Measurements from ENCODE around the gene UNC93B1.

The UNC93B1 gene

DNA sequence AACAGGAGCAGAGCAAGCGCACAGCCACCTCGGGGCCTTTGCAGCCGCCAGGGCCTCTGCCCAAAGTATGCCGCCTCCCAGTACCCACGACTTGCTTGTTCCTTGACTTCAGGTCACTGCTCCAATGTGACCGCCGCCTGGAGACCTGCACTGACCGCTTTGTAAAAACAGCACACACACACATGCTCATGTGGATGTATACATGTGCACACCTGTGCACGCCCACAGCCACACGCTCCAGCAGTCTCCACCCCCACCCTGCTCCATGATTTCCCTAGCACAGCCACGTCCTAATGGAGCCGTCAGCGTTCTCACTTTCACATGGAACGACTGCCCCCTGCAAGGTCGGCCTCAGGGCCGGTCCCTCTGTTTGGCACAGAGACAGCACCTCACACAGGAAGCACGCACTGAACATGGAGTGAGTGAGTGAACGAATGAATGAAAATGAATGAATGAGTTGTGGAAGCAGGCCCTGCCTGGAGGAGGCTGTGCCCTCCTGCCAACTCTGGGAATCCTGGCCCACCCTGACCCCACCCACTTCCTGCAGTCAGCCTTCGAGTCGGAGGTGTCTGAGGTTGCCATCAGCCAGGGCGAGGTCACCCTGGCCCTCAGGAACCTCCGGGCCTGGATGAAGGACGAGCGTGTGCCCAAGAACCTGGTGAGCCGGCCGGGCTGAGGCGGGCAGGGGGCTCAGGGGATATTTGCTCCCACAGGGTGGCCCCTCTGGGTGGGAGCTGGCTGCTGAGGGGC is 14.3 kb upstream of the UNC93B1 start:
- H3K27ac Mint-ChIP-seq, result no peak overlapping the region
- H3K27me3 Mint-ChIP-seq, result peaks cover 21% of the 10 kb centered on the region
- no peak overlapping the region for H3K4me3 Mint-ChIP-seq
- peaks cover 11% of the 10 kb centered on the region for H3K4me1 Mint-ChIP-seq
- no peaks in the 10 kb centered on the region for H3K9me3 Mint-ChIP-seq
- no peaks in the 10 kb centered on the region for H3K36me3 Mint-ChIP-seq
- no peak for ATAC-seq

DNA sequence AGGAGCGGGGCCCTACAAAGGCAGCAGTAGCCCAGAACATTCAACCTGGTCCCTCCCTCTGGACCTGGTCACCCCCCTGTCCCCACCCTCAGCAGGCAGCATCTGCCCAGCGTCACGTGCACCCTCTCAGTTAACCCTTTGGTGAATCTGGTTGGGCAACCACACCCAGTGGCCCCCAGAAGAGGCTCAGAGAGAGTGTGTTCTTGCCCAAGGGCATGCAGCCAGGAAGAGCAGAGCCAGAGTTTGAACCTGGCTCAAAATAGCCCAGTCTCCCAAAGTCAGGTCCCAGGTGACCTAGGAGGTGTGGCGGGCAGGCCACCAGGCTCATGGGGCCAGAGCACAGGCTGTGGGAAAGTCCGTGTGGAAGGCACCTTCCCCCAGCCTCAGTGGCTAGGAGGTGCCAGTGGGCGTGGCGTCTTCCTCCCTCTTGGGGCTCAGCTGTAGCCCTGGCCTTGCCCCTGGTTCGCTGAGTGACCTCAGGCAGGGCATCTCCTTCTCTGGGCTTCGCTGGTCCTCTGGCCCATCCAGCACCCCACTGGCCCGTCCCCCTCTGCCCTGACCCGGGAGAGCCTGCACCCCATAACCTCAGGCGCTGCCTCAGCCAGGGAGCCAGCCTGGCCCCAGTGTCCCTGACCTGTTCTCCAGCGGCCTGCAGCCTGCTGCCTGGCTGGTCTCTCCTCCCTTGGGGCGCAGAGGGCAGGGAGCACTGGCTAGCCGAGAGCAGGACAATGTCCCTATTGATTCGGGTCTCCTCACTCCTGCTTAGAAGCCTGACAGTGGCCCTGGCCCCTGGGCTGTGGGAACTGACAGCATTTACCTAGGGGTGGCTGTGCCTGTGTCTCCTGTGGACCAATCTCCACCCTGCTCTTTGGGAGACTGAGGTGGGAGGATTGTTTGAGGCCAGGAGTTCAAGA is 13.3 kb upstream of the UNC93B1 start:
- Mint-ChIP-seq H3K27ac (no peak overlapping the region), H3K4me3 (no peak overlapping the region), H3K9me3 (no peaks in the 10 kb centered on the region), H3K36me3 (no peaks in the 10 kb centered on the region), H3K27me3 (peaks cover 21% of the 10 kb centered on the region), H3K4me1 (peaks cover 11% of the 10 kb centered on the region)
- ATAC-seq, result no peak

DNA sequence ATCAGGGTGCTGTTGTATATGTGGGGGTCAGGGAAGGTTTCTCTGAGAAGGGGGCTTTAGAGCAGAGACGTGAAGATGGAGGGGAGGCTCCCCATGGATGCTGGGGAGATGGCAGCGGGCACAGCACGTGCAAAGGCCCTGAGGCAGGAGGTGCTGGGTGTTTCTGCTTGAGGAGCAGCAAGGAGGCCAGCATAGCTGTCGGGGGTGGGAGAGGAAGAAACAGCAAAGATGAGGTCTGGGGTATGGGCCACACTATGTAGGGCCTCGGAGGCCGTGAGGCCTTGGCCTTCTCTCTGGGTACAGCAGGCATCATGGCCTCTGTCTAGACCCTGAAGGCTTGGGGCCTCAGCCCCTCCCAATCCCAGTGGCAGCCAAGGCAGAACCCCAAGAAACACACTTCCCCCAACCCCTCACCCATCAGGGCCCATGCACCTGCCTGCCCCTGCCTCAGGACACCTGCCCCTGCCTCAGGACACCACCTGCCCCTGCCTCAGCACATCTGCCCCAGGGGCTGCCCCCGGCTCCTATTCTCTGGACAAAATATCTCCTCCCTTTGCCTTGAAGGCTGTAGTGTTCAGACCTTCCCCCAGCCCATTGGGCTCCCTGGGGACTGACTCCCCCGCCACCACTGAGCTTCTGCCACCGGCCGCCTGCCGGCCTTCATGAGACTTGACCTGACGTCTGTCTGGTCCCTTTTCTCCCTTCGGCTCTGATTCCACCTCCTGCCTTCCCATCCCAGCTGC is 12.4 kb upstream of the UNC93B1 start:
- no peak for ATAC-seq
- Mint-ChIP-seq H3K27me3 (peaks cover 21% of the 10 kb centered on the region), H3K36me3 (no peaks in the 10 kb centered on the region), H3K9me3 (no peaks in the 10 kb centered on the region), H3K4me3 (no peak overlapping the region), H3K4me1 (peaks cover 11% of the 10 kb centered on the region), H3K27ac (no peak overlapping the region)

DNA sequence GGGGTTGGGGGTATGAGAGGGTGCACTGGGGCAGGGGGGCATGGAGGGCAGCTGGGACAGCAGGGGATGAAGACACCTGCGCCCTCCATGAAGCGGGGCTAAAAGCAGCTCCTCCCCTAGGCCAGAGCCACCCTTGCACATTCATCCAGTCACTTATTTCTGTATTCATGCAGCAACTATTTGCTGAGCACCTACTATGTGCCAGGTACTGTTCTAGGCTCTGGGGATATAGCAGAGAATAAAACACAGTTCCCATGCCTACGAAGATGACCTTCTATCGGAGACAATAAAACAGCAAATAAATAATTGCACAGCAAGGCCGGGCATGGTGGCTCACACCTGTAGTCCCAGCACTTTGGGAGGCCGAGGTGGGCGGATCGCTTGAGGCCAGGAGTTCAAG is 11.6 kb upstream of the UNC93B1 start:
- H3K27me3 Mint-ChIP-seq, result peaks cover 18% of the 10 kb centered on the region

DNA sequence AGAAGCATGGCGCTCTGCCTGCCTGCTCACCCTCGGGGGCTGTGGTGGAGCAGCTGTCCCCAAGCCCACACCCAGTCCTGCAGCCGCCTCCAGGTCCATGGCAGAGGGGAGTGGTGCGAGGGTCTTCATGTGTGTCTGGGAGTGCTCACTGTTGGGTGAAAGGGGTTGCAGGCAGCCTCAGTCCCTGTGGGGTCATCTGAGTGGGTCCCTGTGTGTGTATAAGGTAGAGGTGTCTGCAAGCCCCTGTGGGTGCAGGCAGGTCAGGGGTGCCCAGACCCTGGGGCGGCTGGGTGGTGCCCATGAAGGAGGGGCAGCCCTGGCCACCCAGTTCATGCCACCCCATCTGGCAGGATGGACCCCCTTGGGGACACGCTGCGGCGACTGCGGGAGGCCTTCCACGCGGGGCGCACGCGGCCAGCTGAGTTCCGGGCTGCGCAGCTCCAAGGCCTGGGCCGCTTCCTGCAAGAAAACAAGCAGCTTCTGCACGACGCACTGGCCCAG is 11.1 kb upstream of the UNC93B1 start:
- Mint-ChIP-seq H3K9me3 (no peaks in the 10 kb centered on the region), H3K4me3 (no peak overlapping the region), H3K27me3 (peaks cover 13% of the 10 kb centered on the region), H3K36me3 (no peaks in the 10 kb centered on the region), H3K4me1 (peaks cover 16% of the 10 kb centered on the region), H3K27ac (no peak overlapping the region)
- ATAC-seq, result no peak

More for the DNA sequence above, 11.6 kb upstream of the UNC93B1 start:
- Mint-ChIP-seq H3K4me3 (no peak overlapping the region), H3K36me3 (no peaks in the 10 kb centered on the region), H3K4me1 (peaks cover 14% of the 10 kb centered on the region), H3K9me3 (no peaks in the 10 kb centered on the region), H3K27ac (no peak overlapping the region)
- ATAC-seq, result no peak

DNA sequence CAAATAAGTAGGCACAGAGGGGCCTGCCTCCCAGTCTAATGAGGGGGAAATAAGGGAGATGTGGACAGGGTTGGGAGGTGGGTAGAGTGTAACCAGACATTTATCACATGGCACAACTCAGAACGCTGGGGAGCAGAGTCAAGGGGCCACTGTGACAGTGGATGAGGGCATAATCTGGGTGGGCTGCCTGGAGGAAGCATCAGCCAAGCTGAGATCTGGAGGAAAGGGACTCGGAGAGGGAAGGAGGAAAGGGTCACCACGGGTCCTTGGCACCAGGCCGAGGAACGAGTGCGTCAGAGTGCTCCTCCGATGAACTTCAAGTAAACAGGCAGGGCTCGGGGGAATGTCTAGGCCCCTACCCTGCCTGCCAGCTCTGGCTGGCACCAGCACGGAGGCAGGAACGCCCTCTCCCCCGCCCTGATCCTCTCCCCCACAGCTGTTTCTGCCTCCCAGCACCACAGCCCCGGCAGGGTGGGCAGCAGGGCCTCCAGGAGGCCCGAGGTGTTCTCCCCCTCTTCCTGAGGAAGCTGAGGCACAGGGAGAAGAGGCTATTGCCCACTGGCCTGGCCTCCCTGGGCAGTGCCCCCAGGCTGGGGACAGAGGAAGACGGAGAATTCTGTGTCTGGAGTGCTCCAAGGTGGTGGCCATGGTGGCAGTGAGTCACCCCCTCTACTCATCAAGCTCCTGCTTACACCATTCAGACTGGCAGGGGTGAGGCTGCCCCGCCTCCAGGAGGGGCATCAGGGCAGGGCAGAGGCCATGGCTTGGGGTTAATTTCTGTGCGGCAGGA is 10.5 kb upstream of the UNC93B1 start:
- ATAC-seq, result no peak
- Mint-ChIP-seq H3K9me3 (no peaks in the 10 kb centered on the region), H3K27me3 (peaks cover 7% of the 10 kb centered on the region), H3K36me3 (no peaks in the 10 kb centered on the region), H3K4me1 (peaks cover 23% of the 10 kb centered on the region), H3K27ac (no peak overlapping the region), H3K4me3 (no peak overlapping the region)

GRCh38 chr11:68013611-68014156 is 9.8 kb upstream of the UNC93B1 start:
- Mint-ChIP-seq H3K36me3 (no peaks in the 10 kb centered on the region), H3K9me3 (no peaks in the 10 kb centered on the region), H3K4me3 (no peak overlapping the region), H3K27ac (no peak overlapping the region), H3K4me1 (peaks cover 30% of the 10 kb centered on the region), H3K27me3 (peaks cover under 1% of the 10 kb centered on the region)
- ATAC-seq, result no peak

DNA sequence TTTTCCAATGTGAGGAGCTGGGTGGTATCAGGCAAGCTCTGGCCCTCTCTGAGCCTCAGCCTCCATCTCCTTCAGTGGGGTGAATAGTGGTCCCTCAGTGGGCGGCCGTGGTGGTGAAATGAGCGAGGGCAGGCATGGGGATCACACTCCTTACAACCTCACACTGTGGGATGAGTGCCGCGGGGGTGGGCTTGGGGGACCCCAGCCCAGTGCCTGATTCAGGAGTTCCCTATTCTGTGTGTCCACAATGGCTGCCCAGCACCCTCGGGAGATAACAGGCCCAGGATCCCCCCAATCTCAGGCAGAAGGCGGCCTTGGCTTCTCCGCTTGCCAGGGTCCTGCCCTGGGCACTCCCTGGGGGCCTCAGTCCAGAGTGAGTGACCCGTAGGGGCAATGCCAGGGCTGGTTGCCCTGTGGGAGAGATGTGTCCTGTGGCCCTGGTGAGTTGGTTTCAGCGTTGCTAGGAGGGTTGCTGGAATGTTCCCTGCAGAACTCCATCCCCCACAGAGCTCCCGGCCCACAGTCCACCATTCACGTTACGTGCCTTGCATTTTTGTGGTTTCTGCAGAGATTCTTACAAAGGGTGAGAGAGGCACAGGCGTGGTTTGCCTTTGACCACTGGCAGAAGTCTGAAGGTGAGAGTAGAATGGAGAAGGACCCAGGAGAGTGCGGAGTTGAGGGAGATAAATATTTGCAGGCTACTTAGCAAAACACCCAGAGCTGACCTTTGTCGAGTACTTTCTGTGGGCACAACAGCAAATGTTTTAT is 9.1 kb upstream of the UNC93B1 start:
- Mint-ChIP-seq H3K4me1 (peaks cover 32% of the 10 kb centered on the region), H3K36me3 (no peaks in the 10 kb centered on the region), H3K27me3 (no peaks in the 10 kb centered on the region), H3K4me3 (no peak overlapping the region), H3K9me3 (no peaks in the 10 kb centered on the region), H3K27ac (no peak overlapping the region)
- ATAC-seq, result no peak

DNA sequence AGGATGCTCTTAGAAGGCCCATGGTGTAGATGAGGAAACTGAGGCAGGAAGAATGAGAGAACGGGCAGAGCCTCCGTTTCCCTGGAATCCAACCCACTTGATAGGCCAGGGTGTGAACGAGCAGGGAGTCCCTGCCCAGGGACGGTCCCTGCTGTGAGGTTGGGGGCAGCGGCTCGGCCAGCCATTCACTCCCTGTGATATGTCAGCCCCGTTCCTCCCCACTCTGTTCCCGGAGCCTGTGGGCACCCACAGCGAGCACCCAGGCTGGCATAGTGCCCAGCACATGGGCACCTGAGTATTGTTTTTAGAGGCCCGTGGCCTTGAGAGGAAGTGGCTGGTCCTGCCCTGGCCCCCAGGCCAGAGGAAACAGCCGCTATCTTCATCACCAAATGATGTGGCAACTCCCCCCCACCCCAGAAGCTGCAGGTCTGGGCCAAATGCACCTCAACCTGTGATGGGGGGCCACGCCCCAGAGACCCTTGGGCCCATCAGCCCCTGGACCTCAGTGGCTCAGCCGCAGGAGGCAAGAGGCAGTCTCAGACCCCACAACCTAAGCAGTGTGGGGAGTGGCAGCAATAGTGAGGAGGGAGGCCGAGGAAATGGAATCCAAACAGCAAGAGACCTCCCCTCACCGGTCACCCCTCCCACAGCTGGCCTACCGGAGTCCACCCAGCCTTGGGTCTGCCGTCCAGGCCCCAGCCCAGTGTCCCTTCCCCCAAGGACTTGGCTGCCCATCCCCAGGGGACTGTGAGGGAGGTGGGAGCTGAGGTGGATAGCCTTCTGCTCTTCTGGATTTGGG is 8.3 kb upstream of the UNC93B1 start:
- peaks cover 32% of the 10 kb centered on the region for H3K4me1 Mint-ChIP-seq
- no peak overlapping the region for H3K4me3 Mint-ChIP-seq
- peak overlapping the region; percentile 5 for H3K27ac Mint-ChIP-seq
- ATAC-seq, result no peak
- H3K9me3 Mint-ChIP-seq, result no peaks in the 10 kb centered on the region
- no peaks in the 10 kb centered on the region for H3K27me3 Mint-ChIP-seq
- H3K36me3 Mint-ChIP-seq, result no peaks in the 10 kb centered on the region

- no peak overlapping the region for H3K4me3 Mint-ChIP-seq
- H3K27me3 Mint-ChIP-seq, result no peaks in the 10 kb centered on the region
- no peak for ATAC-seq
- no peaks in the 10 kb centered on the region for H3K9me3 Mint-ChIP-seq
- peaks cover 30% of the 10 kb centered on the region for H3K4me1 Mint-ChIP-seq
- H3K36me3 Mint-ChIP-seq, result no peaks in the 10 kb centered on the region
- H3K27ac Mint-ChIP-seq, result peak overlapping the region; percentile 73
Observed at GRCh38 chr11:68011051-68011943, 7.4 kb upstream of the UNC93B1 start.

GRCh38 chr11:68010090-68011041 is 6.5 kb upstream of the UNC93B1 start, which contains the start of gene ALDH3B1:
Gene ALDH3B1, plus strand, starts transcription at chr11:68010327. Its CDS starts 4,971 bp downstream, at chr11:68015298.
- peak within 1 kb of the TSS; percentile 47 for H3K4me3 Mint-ChIP-seq
- H3K4me1 Mint-ChIP-seq, result peaks cover 39% of the 10 kb centered on the region
- H3K27ac Mint-ChIP-seq, result peak within 1 kb of the TSS; percentile 73
- no peaks in the 10 kb centered on the region for H3K27me3 Mint-ChIP-seq
- H3K36me3 Mint-ChIP-seq, result no peaks in the 10 kb centered on the region
- peak; percentile 80 for ATAC-seq
- no peaks in the 10 kb centered on the region for H3K9me3 Mint-ChIP-seq
